Measurements from ENCODE around the gene KDM8.

KDM8 gene

DNA sequence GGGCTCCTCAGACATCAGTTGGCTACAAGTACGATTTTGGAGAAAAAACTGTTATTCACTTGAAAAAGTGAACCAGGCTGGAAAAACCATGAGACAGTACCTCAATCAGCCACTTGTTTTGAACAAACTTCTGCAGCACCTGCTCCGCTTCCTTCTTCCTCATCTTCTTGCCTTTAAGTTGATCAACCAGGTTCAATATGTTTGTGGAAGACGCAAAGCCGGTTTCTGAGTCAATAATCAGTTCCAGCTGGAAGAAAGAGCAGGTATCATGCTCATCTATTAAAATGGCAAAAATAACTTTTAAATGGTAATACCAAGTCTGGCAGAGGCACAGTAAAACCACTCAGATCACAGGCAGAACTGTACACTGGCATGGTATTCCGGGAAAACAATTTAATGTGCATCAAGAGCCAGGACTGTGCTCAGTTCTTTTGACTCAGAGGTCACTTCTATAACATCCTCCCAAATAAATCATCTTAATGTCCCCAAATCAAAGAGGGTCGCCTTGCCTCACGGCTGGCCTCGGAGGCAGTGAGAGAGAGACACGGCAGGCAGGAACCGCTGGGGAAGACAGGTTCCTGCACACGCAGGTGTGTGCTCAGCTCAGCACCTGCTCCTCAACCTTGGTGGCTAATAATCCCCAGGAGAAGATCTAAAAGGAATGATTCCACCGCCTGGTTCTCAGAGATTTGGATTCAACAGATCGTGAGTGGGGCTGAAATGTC is 29.7 kb downstream of the KDM8 start:
- no peak for TF ChIP-seq TAF1 (IDR thresholded peaks at IDR 0.05; ENCODE audit: borderline replicate concordance, insufficient read depth, low read length)
- no peak for TF ChIP-seq FOXP2 (optimal IDR thresholded peaks at IDR 0.05; ENCODE audit: borderline replicate concordance, extremely low read depth, extremely low read length, insufficient read depth)
- no peak for TF ChIP-seq POLR2AphosphoS5 (IDR thresholded peaks at IDR 0.05; ENCODE audit: low read depth, low read length)
- TF ChIP-seq, protein P1, sequence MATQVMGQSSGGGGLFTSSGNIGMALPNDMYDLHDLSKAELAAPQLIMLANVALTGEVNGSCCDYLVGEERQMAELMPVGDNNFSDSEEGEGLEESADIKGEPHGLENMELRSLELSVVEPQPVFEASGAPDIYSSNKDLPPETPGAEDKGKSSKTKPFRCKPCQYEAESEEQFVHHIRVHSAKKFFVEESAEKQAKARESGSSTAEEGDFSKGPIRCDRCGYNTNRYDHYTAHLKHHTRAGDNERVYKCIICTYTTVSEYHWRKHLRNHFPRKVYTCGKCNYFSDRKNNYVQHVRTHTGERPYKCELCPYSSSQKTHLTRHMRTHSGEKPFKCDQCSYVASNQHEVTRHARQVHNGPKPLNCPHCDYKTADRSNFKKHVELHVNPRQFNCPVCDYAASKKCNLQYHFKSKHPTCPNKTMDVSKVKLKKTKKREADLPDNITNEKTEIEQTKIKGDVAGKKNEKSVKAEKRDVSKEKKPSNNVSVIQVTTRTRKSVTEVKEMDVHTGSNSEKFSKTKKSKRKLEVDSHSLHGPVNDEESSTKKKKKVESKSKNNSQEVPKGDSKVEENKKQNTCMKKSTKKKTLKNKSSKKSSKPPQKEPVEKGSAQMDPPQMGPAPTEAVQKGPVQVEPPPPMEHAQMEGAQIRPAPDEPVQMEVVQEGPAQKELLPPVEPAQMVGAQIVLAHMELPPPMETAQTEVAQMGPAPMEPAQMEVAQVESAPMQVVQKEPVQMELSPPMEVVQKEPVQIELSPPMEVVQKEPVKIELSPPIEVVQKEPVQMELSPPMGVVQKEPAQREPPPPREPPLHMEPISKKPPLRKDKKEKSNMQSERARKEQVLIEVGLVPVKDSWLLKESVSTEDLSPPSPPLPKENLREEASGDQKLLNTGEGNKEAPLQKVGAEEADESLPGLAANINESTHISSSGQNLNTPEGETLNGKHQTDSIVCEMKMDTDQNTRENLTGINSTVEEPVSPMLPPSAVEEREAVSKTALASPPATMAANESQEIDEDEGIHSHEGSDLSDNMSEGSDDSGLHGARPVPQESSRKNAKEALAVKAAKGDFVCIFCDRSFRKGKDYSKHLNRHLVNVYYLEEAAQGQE (IDR thresholded peaks at IDR 0.05; ENCODE audit: insufficient read depth in 1 of 2, low read depth in 2 of 2, low read length in 2 of 2) = no peak
- TF ChIP-seq SIN3A (IDR thresholded peaks at IDR 0.05; ENCODE audit: borderline replicate concordance, insufficient read depth, low read length) = no peak

DNA sequence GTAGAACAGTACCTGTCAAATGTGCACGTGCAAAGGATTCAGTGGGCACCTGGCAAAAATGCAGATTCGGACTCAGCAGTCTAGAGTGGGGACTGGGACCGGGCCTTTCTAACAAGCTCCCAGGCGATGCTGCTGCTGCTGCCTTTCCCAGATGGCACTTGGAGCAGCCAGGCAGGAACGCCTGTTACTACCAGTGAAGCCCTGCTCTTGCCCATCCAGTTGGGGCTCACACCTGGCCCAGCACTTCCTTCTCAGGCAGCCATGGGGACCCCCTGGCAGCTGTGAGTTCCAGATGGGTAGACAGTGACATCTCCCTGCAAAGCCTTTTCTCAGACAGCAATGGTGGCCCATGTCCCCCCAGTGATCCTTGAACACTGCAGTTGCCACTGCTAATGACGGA is 30.4 kb downstream of the KDM8 start:
- TF ChIP-seq TAF1 (IDR thresholded peaks at IDR 0.05; ENCODE audit: borderline replicate concordance, insufficient read depth, low read length) (no peak), SIN3A (IDR thresholded peaks at IDR 0.05; ENCODE audit: borderline replicate concordance, insufficient read depth, low read length) (no peak), POLR2AphosphoS5 (IDR thresholded peaks at IDR 0.05; ENCODE audit: low read depth, low read length) (no peak), FOXP2 (optimal IDR thresholded peaks at IDR 0.05; ENCODE audit: borderline replicate concordance, extremely low read depth, extremely low read length, insufficient read depth) (no peak)
- TF ChIP-seq, protein P1 (IDR thresholded peaks at IDR 0.05; ENCODE audit: insufficient read depth in 1 of 2, low read depth in 2 of 2, low read length in 2 of 2) = no peak

DNA sequence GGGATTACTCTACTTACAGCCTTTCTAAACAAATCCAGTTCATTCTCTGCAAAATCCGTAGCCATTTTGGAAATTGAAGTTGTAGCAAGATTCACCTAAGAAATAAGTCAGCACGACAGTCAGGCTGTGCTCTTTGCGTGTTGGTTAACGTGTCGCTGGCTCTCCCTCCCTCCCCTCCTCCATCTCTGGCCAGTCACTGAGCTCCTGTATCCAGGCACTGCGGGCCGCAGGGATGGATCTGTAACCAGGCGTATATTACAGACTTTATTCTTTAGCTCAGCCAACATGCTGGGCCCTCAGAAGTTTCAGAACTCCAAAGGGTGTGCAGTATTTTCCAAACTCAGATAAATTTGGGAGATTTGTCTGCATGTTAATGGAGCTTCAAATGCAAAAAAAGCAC is 30.8 kb downstream of the KDM8 start:
- TF ChIP-seq TAF1 (IDR thresholded peaks at IDR 0.05; ENCODE audit: borderline replicate concordance, insufficient read depth, low read length) (no peak), FOXP2 (optimal IDR thresholded peaks at IDR 0.05; ENCODE audit: borderline replicate concordance, extremely low read depth, extremely low read length, insufficient read depth) (no peak), POLR2AphosphoS5 (IDR thresholded peaks at IDR 0.05; ENCODE audit: low read depth, low read length) (no peak), SIN3A (IDR thresholded peaks at IDR 0.05; ENCODE audit: borderline replicate concordance, insufficient read depth, low read length) (no peak)
- TF ChIP-seq, protein P1 (IDR thresholded peaks at IDR 0.05; ENCODE audit: insufficient read depth in 1 of 2, low read depth in 2 of 2, low read length in 2 of 2) = no peak

DNA sequence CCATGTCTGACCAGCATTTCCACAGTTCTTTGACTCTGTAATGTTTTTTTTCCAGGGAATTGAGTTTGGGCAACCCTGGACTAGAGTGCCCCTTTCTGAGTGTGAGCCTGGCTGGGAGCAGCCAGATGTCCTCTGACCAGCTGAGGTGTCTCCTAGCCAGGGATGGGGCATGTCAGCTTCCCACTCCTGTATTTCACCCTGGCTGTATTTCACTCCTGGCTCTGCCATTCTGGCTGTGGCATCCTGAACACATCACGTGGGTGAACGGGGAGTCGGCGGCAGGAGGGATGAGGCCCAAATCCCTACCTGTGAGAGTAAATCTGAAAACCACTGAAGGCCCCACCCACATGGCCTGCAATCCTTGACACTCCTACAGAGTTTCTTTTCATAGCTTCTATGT is 31.3 kb downstream of the KDM8 start:
- no peak for TF ChIP-seq SIN3A (IDR thresholded peaks at IDR 0.05; ENCODE audit: borderline replicate concordance, insufficient read depth, low read length)
- TF ChIP-seq POLR2AphosphoS5 (IDR thresholded peaks at IDR 0.05; ENCODE audit: low read depth, low read length) = no peak
- no peak for TF ChIP-seq TAF1 (IDR thresholded peaks at IDR 0.05; ENCODE audit: borderline replicate concordance, insufficient read depth, low read length)
- no peak for TF ChIP-seq FOXP2 (optimal IDR thresholded peaks at IDR 0.05; ENCODE audit: borderline replicate concordance, extremely low read depth, extremely low read length, insufficient read depth)
- TF ChIP-seq, protein P1 (IDR thresholded peaks at IDR 0.05; ENCODE audit: insufficient read depth in 1 of 2, low read depth in 2 of 2, low read length in 2 of 2) = no peak
